OCI-M1 (cell line): ENCODE results near the gene PHAF1.

Experiments used
- DNase-seq: peaks from one replicate; lab custom pipeline; 2025; lab: John Stamatoyannopoulos, UW

Gene PHAF1

DNA sequence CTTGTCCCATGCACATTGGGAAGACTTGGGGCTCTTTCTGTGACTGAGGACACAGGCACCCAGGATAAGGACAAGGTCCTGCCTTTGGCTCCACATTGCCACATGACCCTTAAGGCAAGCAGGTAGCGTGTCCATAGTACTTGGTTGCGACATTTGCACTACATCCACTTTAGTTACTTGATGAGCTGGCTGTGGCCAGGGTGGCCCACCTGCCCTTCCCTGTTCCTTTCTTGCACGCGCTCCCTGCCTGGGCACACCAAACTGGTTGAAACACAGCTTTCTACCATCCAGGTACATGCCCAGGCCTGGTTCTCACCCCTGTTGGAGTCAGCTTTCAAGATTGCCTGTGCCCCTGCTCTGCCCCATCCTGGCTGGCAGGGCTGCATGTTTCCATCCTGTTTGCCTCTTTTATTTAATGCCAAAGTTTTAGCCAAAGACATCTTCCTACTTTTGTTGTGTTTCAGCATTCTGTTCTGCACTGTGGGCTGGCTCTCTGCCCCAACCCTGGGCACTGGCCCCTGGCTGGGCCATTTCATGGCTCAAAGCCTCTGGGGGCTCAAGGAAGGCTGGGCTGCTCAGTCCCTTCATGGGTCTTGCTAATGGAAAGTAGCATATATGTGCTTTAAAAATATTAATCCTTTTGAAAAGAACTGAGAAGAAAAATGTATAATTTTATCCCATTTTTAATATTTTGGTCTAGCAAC lies 37.8 kb downstream of the PHAF1 start:
- no peak for DNase-seq

DNA sequence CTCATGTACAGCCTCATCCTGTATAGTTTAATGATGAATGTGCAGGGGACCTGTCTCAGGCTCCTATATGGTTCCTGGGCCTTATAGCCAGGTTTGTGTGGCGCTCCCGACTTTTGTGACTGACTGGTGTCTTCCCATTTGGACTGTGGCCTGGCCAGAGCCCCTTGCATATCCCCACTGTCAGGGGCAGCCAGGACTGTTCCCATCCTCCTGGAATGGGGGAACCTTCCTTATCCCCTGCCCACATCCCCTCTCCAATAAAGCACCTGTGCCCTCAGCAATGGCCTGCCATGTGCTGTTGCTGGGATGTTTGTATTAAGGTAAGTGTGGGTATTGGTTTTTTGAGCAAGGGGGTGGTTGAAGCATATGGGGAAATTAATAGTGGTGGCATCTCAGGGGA lies 38.5 kb downstream of the PHAF1 start:
- no peak for DNase-seq

DNA sequence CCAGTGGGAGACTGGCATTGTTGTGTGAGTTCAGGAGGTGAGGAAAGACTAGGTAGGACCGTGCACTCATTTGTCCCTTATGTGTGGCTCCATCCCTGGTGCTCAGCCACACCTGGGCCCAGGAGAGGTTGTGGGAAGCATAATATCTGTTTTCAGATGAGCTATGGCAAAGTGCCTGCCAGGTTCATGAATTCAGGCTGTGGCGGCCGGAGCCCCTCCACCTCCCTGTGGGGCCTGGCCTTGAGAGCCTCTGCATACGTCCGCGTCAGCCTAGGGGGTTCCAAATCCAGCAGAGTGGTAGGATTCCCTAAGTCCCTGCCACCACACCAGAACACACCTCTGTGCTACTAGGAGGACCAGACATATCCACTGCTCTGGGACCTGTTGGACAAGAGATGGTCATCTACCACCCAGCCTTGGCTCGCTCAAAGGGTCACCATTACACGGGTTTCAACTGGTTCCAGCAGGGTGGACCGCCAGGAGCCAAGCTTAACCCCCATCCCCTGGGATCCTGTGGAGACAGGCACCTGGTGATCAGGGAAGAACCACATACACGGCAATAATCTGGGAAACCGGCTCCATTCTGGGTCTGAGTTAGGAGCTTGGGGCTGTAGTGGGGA lies 39.0 kb downstream of the PHAF1 start:
- DNase-seq: no peak

DNA sequence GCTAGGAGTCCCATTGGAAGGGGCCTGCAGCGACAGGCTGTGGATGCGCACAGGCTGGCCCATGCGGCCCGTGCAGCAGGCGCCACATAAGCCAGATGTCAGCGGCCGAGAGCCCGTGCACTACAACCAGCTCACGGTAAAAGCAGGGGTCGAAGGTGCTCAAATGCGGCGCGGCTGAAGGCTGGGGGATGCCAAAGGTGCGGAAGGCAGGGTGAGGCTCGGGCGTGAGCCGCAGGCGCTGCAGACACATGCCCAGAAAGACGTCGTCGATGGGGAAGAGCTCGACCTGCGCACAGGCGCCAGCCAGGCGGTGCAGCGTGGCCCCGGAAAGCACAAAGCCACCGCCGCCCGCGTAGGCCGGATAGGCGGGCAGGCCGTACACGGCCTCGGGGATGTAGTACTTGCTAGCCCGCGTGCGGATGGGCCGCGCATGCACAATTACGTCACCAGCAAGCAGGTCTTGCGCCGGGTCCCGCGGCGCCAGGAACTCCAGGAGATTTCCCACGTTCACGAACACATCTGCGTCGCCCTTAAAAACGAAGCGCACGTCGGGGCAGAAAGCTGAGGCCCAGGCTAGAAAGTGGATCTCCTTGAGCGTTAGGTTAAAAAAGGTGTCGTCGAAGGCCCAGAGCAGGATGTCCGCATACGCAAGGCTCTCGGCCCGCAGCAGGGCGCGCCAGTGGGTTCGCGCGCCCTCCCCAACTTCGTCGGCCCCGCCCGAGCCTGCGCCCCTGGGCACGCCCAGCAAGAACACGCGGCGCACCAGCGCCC lies 39.7 kb downstream of the PHAF1 start:
- no peak for DNase-seq

DNA sequence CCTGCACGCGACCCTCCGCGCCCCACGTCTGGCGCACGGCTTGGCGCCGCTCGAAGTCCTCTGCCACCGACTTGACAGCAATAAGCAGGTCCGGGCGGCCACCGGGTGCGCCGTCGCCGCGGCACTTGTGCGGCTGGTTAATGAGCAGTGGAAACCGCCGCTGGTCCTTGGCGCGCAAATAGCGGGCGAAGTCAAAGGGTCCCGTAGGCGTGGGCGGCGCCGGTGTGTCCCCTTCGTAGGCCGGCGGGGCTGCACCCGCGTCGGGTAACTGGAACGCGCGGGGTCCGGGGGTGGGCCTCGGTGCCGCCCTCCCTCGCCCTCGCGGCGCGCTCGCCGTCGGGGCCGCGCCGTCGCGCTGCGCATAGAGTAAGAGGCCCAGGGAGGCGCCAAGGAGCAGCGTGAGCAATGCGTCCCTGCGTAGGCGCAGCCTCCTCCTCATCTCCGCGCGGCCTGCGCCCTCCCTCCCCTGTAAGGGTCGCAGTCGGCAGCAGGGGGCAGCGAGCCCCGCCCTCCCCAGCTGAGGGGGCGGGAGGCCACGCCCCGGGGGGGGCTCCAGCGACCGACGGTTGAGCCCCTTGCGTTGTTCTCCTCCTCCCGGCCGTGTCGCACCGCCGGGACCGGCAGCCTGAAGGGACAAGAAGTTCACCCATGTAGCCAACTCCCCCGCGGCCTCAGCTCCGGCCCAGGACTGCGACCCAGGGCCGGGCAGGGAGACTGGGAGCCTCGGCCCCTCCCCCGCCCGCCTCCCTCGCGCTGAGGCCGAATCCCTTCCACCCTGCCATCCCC lies 40.5 kb downstream of the PHAF1 start:
- peak; percentile 18 for DNase-seq

DNA sequence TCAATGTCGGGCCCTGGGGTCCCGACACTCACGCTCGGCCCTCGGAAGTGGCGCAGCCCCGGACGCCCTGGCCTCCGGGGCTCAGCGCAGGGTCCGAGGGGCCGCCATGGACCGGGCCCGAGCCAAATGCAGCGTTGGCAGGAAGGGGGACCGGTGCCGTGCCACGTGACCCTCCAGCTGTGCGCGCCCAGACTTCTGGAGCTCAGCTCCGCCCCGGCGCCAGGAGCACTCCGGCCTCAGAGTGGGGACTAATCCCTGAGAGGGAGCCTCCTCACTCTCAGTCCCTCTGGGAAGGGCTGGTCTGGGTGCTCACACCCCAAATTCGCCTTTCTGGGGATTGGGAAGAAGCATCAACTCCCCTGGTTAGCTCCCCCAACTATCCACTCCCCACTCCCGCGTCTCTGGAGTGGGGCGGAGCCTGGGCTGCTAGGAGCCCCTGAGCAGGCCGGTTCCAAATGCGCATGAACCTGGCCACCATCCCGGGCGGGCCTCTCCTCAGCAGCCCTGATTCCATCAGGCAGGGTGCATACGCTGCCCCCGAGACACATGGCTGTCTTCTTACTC lies 41.2 kb downstream of the PHAF1 start, which contains the start of gene B3GNT9:
B3GNT9 (minus strand) TSS at position 166 of the 564 bp plus-strand sequence. CDS start 513 bp downstream, outside the sequence.
- peak; percentile 44 for DNase-seq

DNA sequence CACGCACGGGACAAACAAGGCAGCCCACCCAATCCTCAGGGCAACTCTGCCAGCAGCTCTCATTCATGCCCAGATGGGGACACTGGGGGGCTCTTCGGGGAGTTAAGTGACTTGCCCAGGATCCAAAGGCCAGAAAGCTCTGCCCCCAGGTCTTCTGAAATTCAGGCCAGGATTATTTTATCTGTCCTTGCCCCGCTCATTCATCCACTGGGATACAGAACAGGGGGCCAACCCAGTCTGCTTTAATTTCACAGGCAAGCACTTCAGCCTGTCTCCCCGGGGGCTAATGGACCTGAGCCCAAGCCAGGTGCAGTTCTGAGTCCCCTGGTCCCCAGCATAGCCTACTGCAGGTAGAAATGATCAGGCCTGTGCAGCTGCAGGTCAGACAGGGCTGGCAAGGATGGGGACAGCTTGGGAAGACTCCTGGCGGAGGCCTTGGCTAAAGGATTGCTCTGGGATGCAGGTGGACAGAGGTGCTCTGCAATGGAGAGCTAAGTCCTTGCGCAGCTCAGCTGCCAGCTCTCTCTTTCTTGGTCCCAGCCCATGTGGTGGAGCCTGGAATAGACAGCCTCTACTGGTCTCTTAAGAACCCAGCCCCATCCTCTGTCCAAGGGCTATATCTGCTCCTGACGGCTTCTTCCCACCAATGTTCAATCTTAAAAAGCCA lies 41.8 kb downstream of the PHAF1 start:
- peak; percentile 26 for DNase-seq

DNA sequence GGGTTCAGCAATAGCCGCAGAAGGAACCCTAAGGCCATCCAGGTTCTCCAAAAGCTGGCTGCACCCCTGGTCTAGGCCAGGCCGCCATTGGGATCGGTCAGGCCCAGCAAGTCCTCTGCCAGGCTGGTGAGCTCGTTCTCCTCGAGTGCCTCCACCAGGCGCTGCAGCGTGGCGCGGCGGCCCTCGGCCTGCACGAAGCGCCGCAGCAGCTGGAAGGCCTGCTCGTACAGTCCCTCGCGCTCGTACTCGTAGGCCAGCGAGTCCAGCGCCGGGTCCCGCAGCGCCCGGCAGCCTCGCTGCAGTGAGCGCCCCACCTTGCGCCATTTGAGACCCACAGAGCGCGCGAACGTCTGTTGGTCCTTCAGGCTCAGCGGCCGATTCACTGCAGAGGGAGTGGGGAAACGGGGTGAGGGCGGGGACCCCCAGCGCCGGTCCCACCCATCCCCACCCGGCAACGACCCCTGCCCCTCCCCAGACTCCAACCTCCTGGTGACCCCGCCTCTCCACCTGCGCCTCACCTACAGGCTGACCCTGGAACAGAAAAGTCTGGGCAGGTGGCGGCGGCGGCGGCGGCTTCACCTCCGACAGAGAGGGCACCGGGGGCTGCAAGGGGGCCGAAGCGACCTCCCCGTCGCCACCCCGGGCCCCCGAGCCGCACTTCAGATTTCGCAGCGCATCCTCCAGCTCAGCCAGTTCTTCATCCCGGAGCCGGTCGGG lies 45.0 kb downstream of the PHAF1 start:
- no peak for DNase-seq

DNA sequence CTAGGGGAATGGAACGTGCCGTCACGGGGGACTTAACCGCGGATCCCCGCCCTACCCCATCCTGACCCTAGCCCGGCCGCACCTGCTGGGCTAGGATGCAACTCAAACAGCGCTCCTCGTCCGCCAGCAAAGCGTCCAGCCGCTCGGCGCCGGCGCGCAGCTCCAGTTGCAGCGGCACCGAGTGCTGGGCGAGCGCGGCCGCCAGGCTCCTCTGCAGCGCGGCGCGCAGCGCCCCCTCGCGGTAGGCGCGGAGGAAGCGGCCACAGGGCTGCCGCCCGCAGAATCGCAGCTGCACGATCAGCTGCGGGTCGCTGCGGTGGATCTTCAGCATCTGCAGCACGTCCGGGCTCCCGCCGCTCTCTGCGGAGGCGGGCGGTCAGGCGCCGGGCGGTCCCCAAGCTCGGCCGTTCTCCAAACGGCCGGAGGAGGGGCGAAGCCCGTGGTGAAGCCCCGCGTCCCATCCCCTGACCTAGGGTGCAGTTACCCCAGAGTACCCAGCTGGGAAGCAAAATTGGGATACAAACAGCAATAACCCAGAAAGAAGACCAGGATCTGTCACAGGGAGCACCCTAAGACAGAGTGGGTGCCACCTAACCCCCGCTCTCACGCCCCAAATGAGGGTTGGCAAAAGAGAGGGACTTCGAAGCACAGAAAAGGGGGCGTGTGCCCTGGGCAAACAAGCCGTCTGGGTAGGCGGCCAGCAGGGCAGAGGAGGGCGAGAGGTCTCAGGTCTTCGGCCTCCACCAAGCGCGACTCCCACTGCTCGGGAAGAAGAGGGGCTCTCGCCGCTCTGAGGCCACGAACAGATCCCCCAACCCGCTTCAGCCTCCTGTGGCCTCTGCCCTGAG lies 45.8 kb downstream of the PHAF1 start:
- DNase-seq: peak; percentile 86

DNA sequence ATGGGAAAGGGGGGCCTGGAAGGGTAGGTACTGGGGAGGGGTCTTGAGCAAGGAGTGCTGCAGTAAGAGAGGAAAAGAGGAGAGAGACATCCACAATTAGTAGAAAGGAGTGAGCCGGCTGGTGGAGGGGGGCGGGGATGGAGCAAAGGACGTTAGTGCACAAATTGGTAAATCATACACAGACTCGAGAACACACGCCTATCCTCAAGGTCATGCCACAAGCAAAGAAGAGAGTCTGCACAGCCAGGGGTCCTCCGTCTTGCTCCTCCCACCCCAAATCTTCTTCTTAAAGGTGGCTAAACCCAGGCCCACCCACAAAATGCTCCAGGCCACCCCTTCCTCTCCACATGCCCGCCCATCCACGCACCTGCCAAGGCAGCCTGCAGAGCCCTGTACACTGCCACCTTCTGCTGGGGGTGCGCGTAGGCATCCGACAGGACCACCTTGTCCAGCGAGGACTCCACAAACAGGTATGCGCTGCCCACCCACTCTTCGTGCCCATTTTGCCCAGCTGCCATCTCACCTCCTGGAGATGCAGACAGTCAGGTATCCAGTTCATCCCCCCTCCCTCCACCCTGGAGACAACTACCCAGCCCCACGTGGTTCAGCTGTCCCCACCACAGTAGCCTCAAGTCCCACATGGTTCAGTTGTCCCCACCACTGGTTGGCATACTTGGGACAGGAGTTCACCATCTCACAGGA lies 46.6 kb downstream of the PHAF1 start:
- no peak for DNase-seq

DNA sequence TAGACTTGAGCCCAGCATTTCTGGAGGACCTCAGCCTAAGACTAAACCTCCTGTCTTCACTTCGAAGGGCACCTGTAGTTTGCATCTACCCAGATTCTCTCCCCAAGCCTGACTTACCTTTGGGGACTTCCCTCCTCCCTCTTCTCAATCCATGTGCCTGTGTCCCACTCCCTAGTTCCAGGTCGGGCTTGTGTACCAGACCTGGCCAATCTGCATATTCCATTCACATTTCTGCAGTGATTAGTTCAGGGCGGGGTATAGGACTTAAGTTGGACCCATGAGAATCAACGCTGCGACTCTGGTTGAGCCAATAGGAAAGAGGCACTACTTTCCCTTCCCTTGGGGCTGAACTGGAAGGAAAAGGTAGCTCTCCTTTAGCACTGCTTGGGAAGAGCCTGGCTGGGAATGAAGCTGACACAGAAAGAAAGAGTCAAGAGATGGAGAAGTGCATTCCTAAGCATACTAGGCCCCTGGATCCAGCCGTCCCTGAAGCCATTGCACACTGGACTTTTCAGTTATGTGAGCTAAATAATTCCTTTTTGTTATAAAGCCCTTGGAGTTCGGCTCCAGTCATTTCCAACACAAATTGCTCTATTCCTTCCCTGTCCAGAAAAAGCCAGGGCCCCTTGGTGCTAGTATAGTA lies 47.5 kb downstream of the PHAF1 start:
- DNase-seq: no peak

DNA sequence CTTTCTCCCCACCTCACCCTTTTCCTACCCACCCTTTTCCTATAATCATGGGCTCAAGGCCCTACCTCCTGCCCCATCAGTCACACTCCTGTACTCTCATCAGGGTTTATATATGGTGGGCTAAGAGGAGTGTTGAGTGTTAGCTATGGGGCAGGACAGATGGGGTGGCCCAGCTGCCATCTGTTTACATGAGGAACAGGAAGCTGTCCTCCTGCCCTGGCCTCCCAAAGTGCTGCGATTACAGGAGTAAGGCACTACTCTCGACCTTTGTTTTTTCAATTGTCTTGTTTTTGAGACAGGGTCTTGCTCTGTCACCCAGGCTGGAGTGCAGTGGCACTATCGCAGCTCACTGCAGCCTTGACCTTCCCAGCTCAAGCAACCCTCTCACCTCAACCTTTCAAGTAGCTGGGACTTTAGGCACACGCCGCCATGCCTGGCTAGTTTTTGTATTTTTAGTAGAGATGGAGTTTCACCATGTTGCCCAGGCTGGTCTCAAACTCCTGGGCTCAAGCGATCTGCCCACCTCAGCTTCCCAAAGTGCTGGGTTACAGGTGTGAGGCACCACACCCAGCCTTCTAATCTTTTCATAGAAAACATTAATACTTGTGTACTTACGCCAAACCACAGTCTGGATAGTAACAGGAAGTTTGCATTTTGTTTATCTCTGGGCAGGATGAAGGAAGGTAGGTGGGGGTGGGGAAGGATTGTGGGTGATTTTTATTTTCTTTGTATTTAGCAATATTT lies 48.3 kb downstream of the PHAF1 start:
- peak; percentile 17 for DNase-seq

DNA sequence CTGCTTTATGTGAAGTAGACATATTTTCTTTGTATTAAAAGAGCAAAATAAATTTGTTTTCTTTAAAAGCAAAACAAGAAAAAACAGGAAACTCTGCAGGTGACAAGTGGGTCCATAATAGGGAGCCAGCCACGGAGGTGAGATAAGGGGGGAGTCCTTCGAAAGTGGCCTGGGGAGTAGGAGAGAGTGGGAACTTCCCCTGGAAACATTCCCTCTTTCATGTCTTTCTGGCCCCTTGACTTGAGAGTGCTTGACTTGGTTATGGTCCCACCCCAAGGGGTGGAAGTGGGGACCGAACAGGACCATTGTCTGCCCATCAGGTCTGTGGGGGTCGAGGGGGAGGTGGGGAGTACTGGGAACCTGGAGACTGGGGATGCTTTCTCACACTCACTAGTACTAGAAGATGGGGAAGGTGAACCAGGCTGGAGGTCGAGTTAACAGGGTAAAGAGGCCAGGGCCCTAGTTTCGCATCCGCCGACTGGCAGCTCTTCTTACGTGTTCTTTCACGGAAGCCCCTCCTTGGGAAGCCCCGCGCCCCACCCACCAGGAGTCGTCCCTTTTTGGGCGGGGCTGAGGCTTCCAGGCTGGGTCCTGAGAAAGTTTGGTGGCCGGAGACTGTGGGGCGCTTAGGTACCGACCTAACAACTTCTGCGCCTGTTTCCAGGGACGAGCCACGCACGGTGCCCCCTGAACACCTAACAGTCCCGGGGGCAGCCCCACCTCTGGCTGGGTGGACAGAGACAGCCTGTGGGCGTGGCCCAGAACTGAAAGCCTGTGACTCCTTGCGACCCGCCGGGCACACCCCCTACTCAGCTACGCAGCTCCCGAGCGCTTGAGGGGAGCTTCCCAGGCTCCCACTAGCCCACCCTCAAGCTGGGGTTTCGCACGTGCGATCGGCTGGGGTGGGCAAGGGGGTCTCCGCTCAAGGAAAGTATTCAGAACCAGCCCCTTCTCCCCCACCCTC lies 49.2 kb downstream of the PHAF1 start:
- peak; percentile 66 for DNase-seq

DNA sequence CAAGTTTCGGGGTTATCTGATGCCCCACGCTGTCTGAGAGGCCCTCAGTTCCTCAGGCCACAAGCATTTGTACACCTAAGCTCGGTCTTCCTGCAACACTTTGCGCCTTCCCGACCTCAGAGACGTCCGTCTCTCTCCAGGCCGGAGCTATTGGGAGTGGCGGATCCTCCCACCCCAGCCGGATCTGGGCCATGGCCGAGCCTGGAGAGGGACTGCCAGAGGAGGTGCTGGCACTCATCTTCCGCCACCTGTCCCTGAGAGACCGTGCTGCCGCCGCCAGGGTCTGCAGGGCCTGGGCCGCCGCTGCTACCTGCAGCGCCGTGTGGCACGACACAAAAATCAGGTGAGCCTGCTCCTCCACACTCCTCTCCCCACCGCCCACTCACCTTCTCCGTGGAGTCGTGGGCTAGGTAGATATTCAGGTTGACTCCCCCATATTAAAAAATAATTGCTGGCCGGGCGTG lies 51.9 kb downstream of the PHAF1 start:
- no peak for DNase-seq

DNA sequence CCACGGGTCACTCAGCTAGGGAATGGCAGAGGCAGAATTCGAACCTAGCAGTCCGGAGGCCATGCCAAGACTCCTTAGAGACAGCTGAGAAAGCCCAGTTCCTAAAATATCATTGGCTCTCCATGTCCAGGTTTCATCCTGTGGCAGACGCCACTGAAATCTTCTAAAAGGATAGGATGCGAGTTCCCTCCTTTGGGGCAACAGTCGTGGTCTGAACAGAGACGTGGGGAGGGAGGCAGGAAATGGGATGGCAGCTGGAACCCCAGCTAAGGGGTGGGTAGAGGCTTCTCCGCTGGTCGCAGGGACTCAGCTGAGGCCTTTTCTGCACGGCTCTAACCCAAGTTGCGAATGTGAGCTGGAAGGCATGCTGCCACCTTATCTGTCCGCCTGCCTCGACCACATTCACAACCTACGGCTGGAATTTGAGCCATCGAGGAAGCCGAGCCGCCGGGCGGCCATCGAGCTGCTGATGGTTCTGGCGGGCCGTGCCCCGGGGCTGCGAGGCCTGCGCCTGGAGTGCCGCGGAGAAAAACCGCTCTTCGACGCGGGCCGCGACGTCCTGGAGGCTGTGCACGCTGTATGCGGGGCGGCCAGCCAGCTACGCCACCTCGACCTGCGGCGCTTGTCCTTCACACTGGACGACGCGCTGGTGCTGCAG lies 52.9 kb downstream of the PHAF1 start:
- DNase-seq: no peak
